HFF-Myc (cell line): ENCODE results near the gene SUPT20HL2.

Source experiments
- DNase-seq: peaks from one replicate; pipeline ENCODE4 v3.0.0-alpha.2; 2011; ENCODE audit warnings: low read depth; ENCODE audit errors: extremely low read depth
- H3K4me3 ChIP-seq: replicated peaks from 2 replicates; pipeline ENCODE4 v1.5.1; 2011; ENCODE audit warnings: low read depth, mild to moderate bottlenecking, control low read depth, low read length
- CTCF ChIP-seq: IDR thresholded peaks from 2 replicates; pipeline ENCODE4 v1.5.1; 2012; ENCODE audit warnings: mild to moderate bottlenecking, low read depth, low read length, control low read depth; ENCODE audit errors: missing control alignments

Gene SUPT20HL2

GRCh38 chrX:24271262-24271661 is 42.6 kb downstream of the SUPT20HL2 start:
- DNase-seq: no peak
- H3K4me3 ChIP-seq: no peak overlapping the region
- TF ChIP-seq CTCF: no peak

GRCh38 chrX:24268786-24269185 is 45.1 kb downstream of the SUPT20HL2 start:
- no peak overlapping the region for H3K4me3 ChIP-seq
- no peak for TF ChIP-seq CTCF
- DNase-seq: no peak

GRCh38 chrX:24266996-24267395 is 46.9 kb downstream of the SUPT20HL2 start:
- TF ChIP-seq CTCF: no peak
- no peak for DNase-seq
- no peak overlapping the region for H3K4me3 ChIP-seq

GRCh38 chrX:24264383-24264782 is 49.5 kb downstream of the SUPT20HL2 start:
- no peak for DNase-seq
- TF ChIP-seq CTCF: no peak

GRCh38 chrX:24262309-24262708 is 51.6 kb downstream of the SUPT20HL2 start:
- no peak overlapping the region for H3K4me3 ChIP-seq
- DNase-seq: no peak
- TF ChIP-seq CTCF: no peak

More at GRCh38 chrX:24264383-24264782, 49.5 kb downstream of the SUPT20HL2 start:
- no peak overlapping the region for H3K4me3 ChIP-seq
